Measurements from ENCODE around the gene MAG. TPM values are rescaled to one million over a fixed set of nuclear protein-coding genes. Genes with fewer than 3 reads are reported as not detected.

The MAG gene
- total and polyA plus RNA-seq, 10 of the 15 experiments (the other 5 are each of a cell fraction or from before 2014, with no cell fraction given): 0.03 to 0.82 (median 0.17) TPM; not detected in 2

GRCh38 chr19:35346193-35347052 lies 54.5 kb downstream of the MAG start (continued):
- TF ChIP-seq MTA3 (IDR thresholded peaks at IDR 0.05; ENCODE audit: borderline replicate concordance, low read length): 0 out of 2 replicates have a peak, but pooled peaks have one; percentile 10
- TF ChIP-seq EGR1 (IDR thresholded peaks at IDR 0.05; ENCODE audit: borderline replicate concordance in 1 of 2, low read depth in 2 of 2, low read length in 2 of 2): no peak
- TF ChIP-seq, protein P1, sequence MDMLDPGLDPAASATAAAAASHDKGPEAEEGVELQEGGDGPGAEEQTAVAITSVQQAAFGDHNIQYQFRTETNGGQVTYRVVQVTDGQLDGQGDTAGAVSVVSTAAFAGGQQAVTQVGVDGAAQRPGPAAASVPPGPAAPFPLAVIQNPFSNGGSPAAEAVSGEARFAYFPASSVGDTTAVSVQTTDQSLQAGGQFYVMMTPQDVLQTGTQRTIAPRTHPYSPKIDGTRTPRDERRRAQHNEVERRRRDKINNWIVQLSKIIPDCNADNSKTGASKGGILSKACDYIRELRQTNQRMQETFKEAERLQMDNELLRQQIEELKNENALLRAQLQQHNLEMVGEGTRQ (IDR thresholded peaks at IDR 0.05; ENCODE audit: borderline replicate concordance, low read depth, low read length): no peak
- TF ChIP-seq GABPA (IDR thresholded peaks at IDR 0.05; ENCODE audit: low read depth): no peak
- no peak for TF ChIP-seq SREBF2 (IDR thresholded peaks at IDR 0.05; ENCODE audit: low read length)
- no peak for TF ChIP-seq NR2C1 (IDR thresholded peaks at IDR 0.05)
- peak; percentile 91 for TF ChIP-seq DPF2 (IDR thresholded peaks at IDR 0.05)
- TF ChIP-seq PBX3 (IDR thresholded peaks at IDR 0.05; ENCODE audit: insufficient replicate concordance, low read depth, low read length): peak; percentile 4
- TF ChIP-seq NR2F1 (conservative IDR thresholded peaks at IDR 0.05): peak; percentile 46; the same call in 1 of the 2 replicates
- no peak for TF ChIP-seq NFYB (IDR thresholded peaks at IDR 0.05; ENCODE audit: insufficient read depth, low read depth, low read length)
- TF ChIP-seq, protein P2, sequence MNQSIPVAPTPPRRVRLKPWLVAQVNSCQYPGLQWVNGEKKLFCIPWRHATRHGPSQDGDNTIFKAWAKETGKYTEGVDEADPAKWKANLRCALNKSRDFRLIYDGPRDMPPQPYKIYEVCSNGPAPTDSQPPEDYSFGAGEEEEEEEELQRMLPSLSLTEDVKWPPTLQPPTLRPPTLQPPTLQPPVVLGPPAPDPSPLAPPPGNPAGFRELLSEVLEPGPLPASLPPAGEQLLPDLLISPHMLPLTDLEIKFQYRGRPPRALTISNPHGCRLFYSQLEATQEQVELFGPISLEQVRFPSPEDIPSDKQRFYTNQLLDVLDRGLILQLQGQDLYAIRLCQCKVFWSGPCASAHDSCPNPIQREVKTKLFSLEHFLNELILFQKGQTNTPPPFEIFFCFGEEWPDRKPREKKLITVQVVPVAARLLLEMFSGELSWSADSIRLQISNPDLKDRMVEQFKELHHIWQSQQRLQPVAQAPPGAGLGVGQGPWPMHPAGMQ (IDR thresholded peaks at IDR 0.05; ENCODE audit: borderline replicate concordance): peak; percentile 25; the same call in 1 of the 2 replicates
- TF ChIP-seq MYB (IDR thresholded peaks at IDR 0.05; ENCODE audit: borderline replicate concordance, low read depth, low read length): peak; percentile 72; the same call in 1 of the 2 replicates
- no peak for TF ChIP-seq PML (IDR thresholded peaks at IDR 0.05; ENCODE audit: low read length)
- TF ChIP-seq ATF7 (IDR thresholded peaks at IDR 0.05; ENCODE audit: low read depth): peak; percentile 82
- TF ChIP-seq, protein P3, sequence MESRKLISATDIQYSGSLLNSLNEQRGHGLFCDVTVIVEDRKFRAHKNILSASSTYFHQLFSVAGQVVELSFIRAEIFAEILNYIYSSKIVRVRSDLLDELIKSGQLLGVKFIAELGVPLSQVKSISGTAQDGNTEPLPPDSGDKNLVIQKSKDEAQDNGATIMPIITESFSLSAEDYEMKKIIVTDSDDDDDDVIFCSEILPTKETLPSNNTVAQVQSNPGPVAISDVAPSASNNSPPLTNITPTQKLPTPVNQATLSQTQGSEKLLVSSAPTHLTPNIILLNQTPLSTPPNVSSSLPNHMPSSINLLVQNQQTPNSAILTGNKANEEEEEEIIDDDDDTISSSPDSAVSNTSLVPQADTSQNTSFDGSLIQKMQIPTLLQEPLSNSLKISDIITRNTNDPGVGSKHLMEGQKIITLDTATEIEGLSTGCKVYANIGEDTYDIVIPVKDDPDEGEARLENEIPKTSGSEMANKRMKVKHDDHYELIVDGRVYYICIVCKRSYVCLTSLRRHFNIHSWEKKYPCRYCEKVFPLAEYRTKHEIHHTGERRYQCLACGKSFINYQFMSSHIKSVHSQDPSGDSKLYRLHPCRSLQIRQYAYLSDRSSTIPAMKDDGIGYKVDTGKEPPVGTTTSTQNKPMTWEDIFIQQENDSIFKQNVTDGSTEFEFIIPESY (IDR thresholded peaks at IDR 0.05): no peak
- no peak for TF ChIP-seq FOXM1 (IDR thresholded peaks at IDR 0.05; ENCODE audit: low read depth, low read length)
- TF ChIP-seq SMC3 (IDR thresholded peaks at IDR 0.05; ENCODE audit: borderline replicate concordance, low read length): peak; percentile 25; the same call in 1 of the 2 replicates
- TF ChIP-seq KAT2A (conservative IDR thresholded peaks at IDR 0.05; ENCODE audit: control insufficient read depth, low read depth, low read length): no peak
- TF ChIP-seq ATF2 (IDR thresholded peaks at IDR 0.05; ENCODE audit: low read length): peak; percentile 43; the same call in 1 of the 2 replicates
- no peak for TF ChIP-seq MEF2A (IDR thresholded peaks at IDR 0.05; ENCODE audit: insufficient read depth, low read depth, low read length)

All from GM12878 (cell line).